ENCODE data around the gene GOLGA1. TPM values are rescaled to one million over a fixed set of nuclear protein-coding genes. Genes with fewer than 3 reads are reported as not detected.

Gene GOLGA1
- polyA plus RNA-seq, 1 of the 3 experiments (the other 2 are of a cell fraction): 10.0 TPM

DNA sequence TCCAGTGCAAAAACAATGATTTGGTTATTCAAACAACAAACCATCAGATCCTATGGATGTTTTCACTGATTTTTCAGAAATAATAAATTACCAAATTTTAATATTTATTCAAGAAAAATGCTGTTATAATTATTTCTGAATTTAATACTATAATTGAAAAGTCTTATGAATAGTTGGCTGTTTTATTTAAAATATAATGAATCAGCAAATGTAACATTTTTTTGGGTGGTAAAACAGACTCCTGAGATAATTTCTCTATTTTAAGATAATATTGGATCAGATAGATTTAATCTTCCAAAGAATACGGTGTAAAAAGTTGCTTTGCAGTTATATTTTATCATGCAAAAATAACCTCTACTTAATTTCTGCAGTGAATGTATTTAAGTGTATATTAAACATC, 5.3 kb upstream of the GOLGA1 start:
- H3K4me1 ChIP-seq (ENCODE audit: control insufficient read depth in 1 of 2, insufficient read depth in 2 of 2, low read depth in 1 of 2, low read length in 1 of 2): peaks cover 4 to 6% of the 10 kb centered on the region in 2 experiments; a peak in 1 of 4 replicates
- WGBS (ENCODE audit: low lambda C conversion rate): 79% methylated on average over 1 of the region's 1 CpG
- H3K36me3 ChIP-seq (replicated peaks in 1 of 2; ENCODE audit: control insufficient read depth in 1 of 2, insufficient read depth in 2 of 2, low read length in 1 of 2): no peaks in the 10 kb centered on the region
- H3K4me3 ChIP-seq (ENCODE audit: low read depth in 2 of 2, low read length in 1 of 2): no peak overlapping the region
- H3F3A ChIP-seq (replicated peaks; ENCODE audit: insufficient read depth): peaks cover 17% of the 10 kb centered on the region
- H3K9me3 ChIP-seq: no peaks in the 10 kb centered on the region
- no peak overlapping the region for H3K9ac ChIP-seq
- DNase-seq: no peak
- peaks cover 8% of the 10 kb centered on the region for H3K79me2 ChIP-seq (ENCODE audit: insufficient read depth)
- H3K27me3 ChIP-seq (ENCODE audit: insufficient read depth): no peaks in the 10 kb centered on the region
- no peak overlapping the region for H3K4me2 ChIP-seq
- H4K20me1 ChIP-seq (ENCODE audit: insufficient read depth): no peaks in the 10 kb centered on the region
- no peaks in the 10 kb centered on the region for H3K9me2 ChIP-seq
- H3K27ac ChIP-seq (ENCODE audit: low read depth in 2 of 2, low read length in 1 of 2): no peak overlapping the region
- TF ChIP-seq SIN3A (IDR thresholded peaks at IDR 0.05; ENCODE audit: borderline replicate concordance, low read depth, low read length) (no peak), TEAD4 (IDR thresholded peaks at IDR 0.05; ENCODE audit: borderline replicate concordance, insufficient read depth) (no peak), GATA2 (CRISPR knock-in tag; IDR thresholded peaks at IDR 0.05) (no peak), CHD2 (IDR thresholded peaks at IDR 0.05; ENCODE audit: low read length, partially characterized antibody) (no peak), JUND (IDR thresholded peaks at IDR 0.05) (no peak), RAD21 (IDR thresholded peaks at IDR 0.05; ENCODE audit: low read length) (no peak)
- TF ChIP-seq, protein P1, sequence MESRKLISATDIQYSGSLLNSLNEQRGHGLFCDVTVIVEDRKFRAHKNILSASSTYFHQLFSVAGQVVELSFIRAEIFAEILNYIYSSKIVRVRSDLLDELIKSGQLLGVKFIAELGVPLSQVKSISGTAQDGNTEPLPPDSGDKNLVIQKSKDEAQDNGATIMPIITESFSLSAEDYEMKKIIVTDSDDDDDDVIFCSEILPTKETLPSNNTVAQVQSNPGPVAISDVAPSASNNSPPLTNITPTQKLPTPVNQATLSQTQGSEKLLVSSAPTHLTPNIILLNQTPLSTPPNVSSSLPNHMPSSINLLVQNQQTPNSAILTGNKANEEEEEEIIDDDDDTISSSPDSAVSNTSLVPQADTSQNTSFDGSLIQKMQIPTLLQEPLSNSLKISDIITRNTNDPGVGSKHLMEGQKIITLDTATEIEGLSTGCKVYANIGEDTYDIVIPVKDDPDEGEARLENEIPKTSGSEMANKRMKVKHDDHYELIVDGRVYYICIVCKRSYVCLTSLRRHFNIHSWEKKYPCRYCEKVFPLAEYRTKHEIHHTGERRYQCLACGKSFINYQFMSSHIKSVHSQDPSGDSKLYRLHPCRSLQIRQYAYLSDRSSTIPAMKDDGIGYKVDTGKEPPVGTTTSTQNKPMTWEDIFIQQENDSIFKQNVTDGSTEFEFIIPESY (IDR thresholded peaks at IDR 0.05; ENCODE audit: borderline replicate concordance, low read depth): no peak
- TF ChIP-seq, protein P2, sequence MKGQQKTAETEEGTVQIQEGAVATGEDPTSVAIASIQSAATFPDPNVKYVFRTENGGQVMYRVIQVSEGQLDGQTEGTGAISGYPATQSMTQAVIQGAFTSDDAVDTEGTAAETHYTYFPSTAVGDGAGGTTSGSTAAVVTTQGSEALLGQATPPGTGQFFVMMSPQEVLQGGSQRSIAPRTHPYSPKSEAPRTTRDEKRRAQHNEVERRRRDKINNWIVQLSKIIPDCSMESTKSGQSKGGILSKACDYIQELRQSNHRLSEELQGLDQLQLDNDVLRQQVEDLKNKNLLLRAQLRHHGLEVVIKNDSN (IDR thresholded peaks at IDR 0.05; ENCODE audit: borderline replicate concordance, low read depth): no peak
- TF ChIP-seq, protein P3, sequence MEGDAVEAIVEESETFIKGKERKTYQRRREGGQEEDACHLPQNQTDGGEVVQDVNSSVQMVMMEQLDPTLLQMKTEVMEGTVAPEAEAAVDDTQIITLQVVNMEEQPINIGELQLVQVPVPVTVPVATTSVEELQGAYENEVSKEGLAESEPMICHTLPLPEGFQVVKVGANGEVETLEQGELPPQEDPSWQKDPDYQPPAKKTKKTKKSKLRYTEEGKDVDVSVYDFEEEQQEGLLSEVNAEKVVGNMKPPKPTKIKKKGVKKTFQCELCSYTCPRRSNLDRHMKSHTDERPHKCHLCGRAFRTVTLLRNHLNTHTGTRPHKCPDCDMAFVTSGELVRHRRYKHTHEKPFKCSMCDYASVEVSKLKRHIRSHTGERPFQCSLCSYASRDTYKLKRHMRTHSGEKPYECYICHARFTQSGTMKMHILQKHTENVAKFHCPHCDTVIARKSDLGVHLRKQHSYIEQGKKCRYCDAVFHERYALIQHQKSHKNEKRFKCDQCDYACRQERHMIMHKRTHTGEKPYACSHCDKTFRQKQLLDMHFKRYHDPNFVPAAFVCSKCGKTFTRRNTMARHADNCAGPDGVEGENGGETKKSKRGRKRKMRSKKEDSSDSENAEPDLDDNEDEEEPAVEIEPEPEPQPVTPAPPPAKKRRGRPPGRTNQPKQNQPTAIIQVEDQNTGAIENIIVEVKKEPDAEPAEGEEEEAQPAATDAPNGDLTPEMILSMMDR (IDR thresholded peaks at IDR 0.05): no peak
- TF ChIP-seq, protein P4, sequence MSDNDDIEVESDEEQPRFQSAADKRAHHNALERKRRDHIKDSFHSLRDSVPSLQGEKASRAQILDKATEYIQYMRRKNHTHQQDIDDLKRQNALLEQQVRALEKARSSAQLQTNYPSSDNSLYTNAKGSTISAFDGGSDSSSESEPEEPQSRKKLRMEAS (IDR thresholded peaks at IDR 0.05; ENCODE audit: low read depth): no peak
- no peak overlapping the region for H2AFZ ChIP-seq (ENCODE audit: low read depth)
- ChIA-PET CTCF (no interaction called here), POLR2A (no interaction called here)
